Peyer's patch (tissue), 4 donors: ENCODE data around the gene CELSR1.

ENCODE experiments used
- CTCF ChIP-seq, 6 experiments: fragments of 450-650 bp in 4 of 6; fragments of 200-600 bp in 2 of 6; sonication (generic) in 1 of 6; IDR thresholded peaks; one replicate each; pipeline ENCODE4 v1.5.1; 2017 to 2019; ENCODE audit warnings: antibody characterized with exemption in 6 of 6, mild to moderate bottlenecking in 3 of 6, moderate library complexity in 1 of 6
- POLR2A ChIP-seq, 2 donors: fragments of 450-650 bp; IDR thresholded peaks; one replicate each; pipeline ENCODE4 v1.5.1; 2017; ENCODE audit warnings: antibody characterized with exemption in 2 of 2, mild to moderate bottlenecking in 2 of 2, moderate library complexity in 2 of 2

GRCh38 chr22:46320716-46321386 is 216.6 kb downstream of the CELSR1 start:
- TF ChIP-seq CTCF (IDR thresholded peaks at IDR 0.05), result no peak
- TF ChIP-seq POLR2A (IDR thresholded peaks at IDR 0.05), result no peak
